HCT116 (cell line): Measurements from ENCODE around the gene CTNNA2. TPM values are rescaled to one million over a fixed set of nuclear protein-coding genes. Genes with fewer than 3 reads are reported as not detected.

ENCODE experiments used
- ATAC-seq: fragments of 200-7000 bp; cut with Tn5 transposase; 2 replicates; pipeline ENCODE4 v1.9.1; 2020; ENCODE audit warnings: mild to moderate bottlenecking, moderate library complexity
- BruUV-seq: library from RNA; stranded (reverse); fragments of 400-500 nt; replicated peaks from 2 replicates; lab custom pipeline; 2021; lab: Mats Ljungman, UMichigan
- CTCF ChIA-PET: fragments of 300-600 bp; sonication (Branson Sonifier 250); formaldehyde crosslinking; loops from one replicate; lab custom pipeline; 2021; ENCODE audit warnings: antibody characterized with exemption; lab: Charles Lee
- POLR2A ChIA-PET: fragments of 300-600, 350-600 bp; sonication (Branson Sonifier 250); formaldehyde crosslinking; loops from one replicate; lab custom pipeline; 2021; ENCODE audit warnings: antibody characterized with exemption; lab: Charles Lee
- RAD21 ChIA-PET, 2 experiments: fragments of 300-600 bp; sonication (Branson Sonifier 250); formaldehyde crosslinking; loops; one replicate each; lab custom pipeline; 2023; ENCODE audit warnings: low total read pairs in 2 of 2; ENCODE audit not compliant: uncharacterized antibody in 2 of 2, unreplicated experiment in 2 of 2, low non-redundant PET in 1 of 2; lab: Charles Lee
- DNase-seq: peaks from one replicate; pipeline ENCODE4 v3.0.0-alpha.2; 2010; ENCODE audit warnings: low read depth, low spot score
- H2AFZ ChIP-seq: fragments of 200-600 bp; shearing (Covaris generic), sonication (generic); 2 replicates; pipeline ENCODE4 v1.6.1; 2017; ENCODE audit warnings: low read depth, mixed run types, mixed read lengths, antibody characterized with exemption, low read length; ENCODE audit not compliant: poor library complexity, severe bottlenecking
- H3K27ac ChIP-seq: 2 replicates; pipeline ENCODE4 v1.5.1; 2012; ENCODE audit warnings: low read depth, low read length
- H3K27me3 ChIP-seq: fragments of 200-600 bp; sonication (generic); 2 replicates; pipeline ENCODE4 v1.6.1; 2016; ENCODE audit warnings: mixed run types, low read length, mixed read lengths; ENCODE audit not compliant: insufficient read depth
- H3K36me3 ChIP-seq, 2 experiments: fragments of 200-500 bp in 1 of 2; fragments of 200-600 bp in 1 of 2; sonication (Bioruptor generic) in 1 of 2; sonication (generic) in 1 of 2; 2 replicates each; pipeline versions ENCODE4 v1.5.1 to v1.6.1; 2014 to 2016; ENCODE audit warnings: low read length in 2 of 2, inconsistent platforms in 1 of 2, mixed read lengths in 1 of 2, mixed run types in 1 of 2; ENCODE audit not compliant: insufficient read depth in 2 of 2, control insufficient read depth in 1 of 2
- H3K4me1 ChIP-seq, 2 experiments: fragments of 200-600 bp in 1 of 2; sonication (generic) in 1 of 2; 2 replicates each; pipeline versions ENCODE4 v1.5.1 to v1.6.1; 2012 to 2017; ENCODE audit warnings: low read length in 2 of 2, inconsistent platforms in 1 of 2, mild to moderate bottlenecking in 1 of 2, mixed read lengths in 1 of 2, mixed run types in 1 of 2, moderate library complexity in 1 of 2; ENCODE audit not compliant: insufficient read depth in 2 of 2, control insufficient read depth in 1 of 2
- H3K4me2 ChIP-seq: fragments of 200-600 bp; sonication (generic); 2 replicates; pipeline ENCODE4 v1.6.1; 2017; ENCODE audit warnings: mixed run types, low read length, mixed read lengths
- H3K4me3 ChIP-seq, 2 experiments: fragments of 200-600 bp in 1 of 2; sonication (generic) in 1 of 2; replicated peaks in 1 of 2; 2 replicates each; pipeline ENCODE4 v1.5.1; 2011 to 2016; ENCODE audit warnings: low read length in 2 of 2, control low read depth in 1 of 2, low read depth in 1 of 2, mild to moderate bottlenecking in 1 of 2, mixed read lengths in 1 of 2, mixed run types in 1 of 2
- H3K79me2 ChIP-seq: fragments of 200-600 bp; sonication (generic); 2 replicates; pipeline ENCODE4 v1.6.1; 2017; ENCODE audit warnings: mild to moderate bottlenecking, mixed run types, low read length, moderate library complexity, mixed read lengths; ENCODE audit not compliant: insufficient read depth
- H3K9ac ChIP-seq: fragments of 200-600 bp; sonication (generic); 2 replicates; pipeline ENCODE4 v1.6.1; 2016; ENCODE audit warnings: low read length, mixed read lengths
- H3K9me2 ChIP-seq: fragments of 200-600 bp; sonication (generic), shearing (Covaris generic); 2 replicates; pipeline ENCODE4 v1.6.1; 2017; ENCODE audit warnings: mixed run types, mild to moderate bottlenecking, moderate library complexity; ENCODE audit not compliant: insufficient read depth
- H3K9me3 ChIP-seq, 2 experiments: fragments of 200-500 bp in 1 of 2; fragments of 200-600 bp in 1 of 2; sonication (Bioruptor generic) in 1 of 2; sonication (generic) in 1 of 2; 2 replicates each; pipeline ENCODE4 v1.6.1; 2014 to 2017; ENCODE audit warnings: low read length in 2 of 2, mixed read lengths in 2 of 2, inconsistent platforms in 1 of 2, low read depth in 1 of 2, mild to moderate bottlenecking in 1 of 2, mixed run types in 1 of 2, moderate library complexity in 1 of 2; ENCODE audit not compliant: control insufficient read depth in 1 of 2, insufficient read depth in 1 of 2
- H4K20me1 ChIP-seq: fragments of 200-600 bp; sonication (generic), shearing (Covaris generic); 2 replicates; pipeline ENCODE4 v1.6.1; 2017; ENCODE audit warnings: mixed run types, mild to moderate bottlenecking, moderate library complexity; ENCODE audit not compliant: insufficient read depth
- ATF3 ChIP-seq: IDR thresholded peaks from 2 replicates; pipeline ENCODE4 v1.6.1; 2012
- EGR1 ChIP-seq: IDR thresholded peaks from 2 replicates; pipeline ENCODE4 v1.6.1; 2012; ENCODE audit warnings: low read depth
- ELF1 ChIP-seq: IDR thresholded peaks from 2 replicates; pipeline ENCODE4 v1.6.1; 2012; ENCODE audit warnings: low read depth, borderline replicate concordance
- EZH2 ChIP-seq: fragments of 200-600 bp; sonication (generic); IDR thresholded peaks from 2 replicates; pipeline ENCODE4 v1.6.1; 2017; ENCODE audit warnings: antibody characterized with exemption, mixed run types
- FOSL1 ChIP-seq: IDR thresholded peaks from 2 replicates; pipeline ENCODE4 v1.6.1; 2012; ENCODE audit warnings: low read depth
- POLR2A ChIP-seq: IDR thresholded peaks from 2 replicates; pipeline ENCODE4 v1.7.0; 2011; ENCODE audit warnings: borderline replicate concordance; ENCODE audit not compliant: insufficient read depth, insufficient read length; ENCODE audit errors: extremely low read depth
- POLR2AphosphoS5 ChIP-seq: IDR thresholded peaks from 2 replicates; pipeline ENCODE4 v1.6.1; 2011; ENCODE audit warnings: mild to moderate bottlenecking, low read depth, low read length, moderate library complexity
- SIN3A ChIP-seq: IDR thresholded peaks from 2 replicates; pipeline ENCODE4 v1.6.1; 2012; ENCODE audit warnings: low read depth
- TCF7L2 ChIP-seq: IDR thresholded peaks from 2 replicates; pipeline ENCODE4 v1.7.0; 2011; ENCODE audit warnings: borderline replicate concordance, inconsistent platforms; ENCODE audit not compliant: insufficient read depth, insufficient read length; ENCODE audit errors: extremely low read depth
- ZBTB33 ChIP-seq: IDR thresholded peaks from 2 replicates; pipeline ENCODE4 v1.6.1; 2011; ENCODE audit warnings: mild to moderate bottlenecking, low read length, moderate library complexity; ENCODE audit not compliant: insufficient replicate concordance; ENCODE audit errors: extremely low read depth
- intact Hi-C: fragments of 100-400 bp; cut with micrococcal nuclease; formaldehyde crosslinking; loops from 2 replicates; pipeline ENCODE4 v1.10.0; 2022
- total RNA-seq: library from RNA; stranded (reverse); gene quantifications from one replicate; pipeline ENCODE4 v1.2.1, GENCODE V29; 2021; ENCODE audit not compliant: unreplicated experiment

The CTNNA2 gene
- total RNA-seq, 1 experiment from 2014 or later = not detected

GRCh38 chr2:79835911-79836310, 323.1 kb downstream of the CTNNA2 start:
- H3K4me2 ChIP-seq = no peak overlapping the region
- H3K27me3 ChIP-seq = no peaks in the 10 kb centered on the region
- TF ChIP-seq TCF7L2 = no peak
- TF ChIP-seq, all 23 proteins: peak for 0
- Histone ChIP-seq H3K36me3 (no peaks in the 10 kb centered on the region), H3K9me2 (no peaks in the 10 kb centered on the region), H2AFZ (no peak overlapping the region), H3K27ac (no peak overlapping the region), H3K9me3 (peaks cover 0 to 38% of the 10 kb centered on the region in 2 experiments; a peak in 2 of 4 replicates), H3K4me3 (no peak overlapping the region), H3K9ac (no peak overlapping the region), H3K4me1 (no peaks in the 10 kb centered on the region), H3K79me2 (no peaks in the 10 kb centered on the region), H4K20me1 (no peaks in the 10 kb centered on the region)
- DNase-seq (no peak), ATAC-seq (no peak)
- no TSS peak for BruUV-seq
- intact Hi-C loops = no loop called here
- ChIA-PET RAD21 (no interaction called here), POLR2A (no interaction called here), CTCF (no interaction called here)

GRCh38 chr2:79844011-79844410, 331.2 kb downstream of the CTNNA2 start:
- no peaks in the 10 kb centered on the region for H3K27me3 ChIP-seq
- no peak overlapping the region for H2AFZ ChIP-seq
- no peaks in the 10 kb centered on the region for H3K4me1 ChIP-seq
- BruUV-seq = no TSS peak
- ChIA-PET POLR2A (no interaction called here), RAD21 (no interaction called here), CTCF (no interaction called here)
- intact Hi-C loops = no loop called here
- H3K9me2 ChIP-seq = no peaks in the 10 kb centered on the region
- H4K20me1 ChIP-seq = no peaks in the 10 kb centered on the region
- no peak overlapping the region for H3K4me2 ChIP-seq
- no peak overlapping the region for H3K9ac ChIP-seq
- no peaks in the 10 kb centered on the region for H3K36me3 ChIP-seq
- H3K9me3 ChIP-seq = peaks cover 12 to 15% of the 10 kb centered on the region in 2 experiments; a peak in 2 of 4 replicates
- H3K27ac ChIP-seq = no peak overlapping the region
- H3K4me3 ChIP-seq = no peak overlapping the region
- DNase-seq (no peak), ATAC-seq (no peak)
- no peaks in the 10 kb centered on the region for H3K79me2 ChIP-seq
- TF ChIP-seq POLR2A = no peak
- no peak for TF ChIP-seq ATF3
- TF ChIP-seq EGR1 = no peak
- no peak for TF ChIP-seq EZH2
- TF ChIP-seq POLR2AphosphoS5 = no peak
- TF ChIP-seq ZBTB33 = no peak
- no peak for TF ChIP-seq SIN3A
- no peak for TF ChIP-seq FOSL1
- no peak for TF ChIP-seq TCF7L2
- no peak for TF ChIP-seq ELF1
